Islet of Langerhans (tissue), 1 donor: ENCODE data around the gene COX6A2.
"Not testable (repeated sequence)": the region's sequence is repeated elsewhere in the genome, so short reads cannot be mapped to it uniquely, and the experiment has no call there.

Experiments
- FAIRE-seq: peaks from one replicate; lab custom pipeline; 2011; peaks lifted over from hg19 to GRCh38; lab: Jason Lieb, UNC

Gene COX6A2

GRCh38 chr16:31461921-31462804 is 34.0 kb upstream of the COX6A2 start:
- FAIRE-seq: no peak

GRCh38 chr16:31461201-31461920 is 33.2 kb upstream of the COX6A2 start:
- FAIRE-seq: no peak

- FAIRE-seq: peak; percentile 9
These were observed 32.4 kb upstream of the COX6A2 start for GRCh38 chr16:31460582-31461002.

GRCh38 chr16:31459687-31460581 is 31.8 kb upstream of the COX6A2 start:
- no peak for FAIRE-seq

GRCh38 chr16:31458844-31459686 is 30.9 kb upstream of the COX6A2 start, which contains the start of gene ARMC5:
Gene ARMC5, plus strand, starts transcription at chr16:31459501. Its CDS starts 24 bp downstream, at chr16:31459525.
- FAIRE-seq: no peak

GRCh38 chr16:31458073-31458843 is 30.1 kb upstream of the COX6A2 start:
- FAIRE-seq: no peak

GRCh38 chr16:31456988-31457360 is 28.8 kb upstream of the COX6A2 start:
- FAIRE-seq: no peak

GRCh38 chr16:31455601-31456314 is 27.6 kb upstream of the COX6A2 start:
- FAIRE-seq: no peak

- FAIRE-seq: no peak
These were observed 25.4 kb upstream of the COX6A2 start for GRCh38 chr16:31453255-31454204.

- no peak for FAIRE-seq
These were observed 24.5 kb upstream of the COX6A2 start for GRCh38 chr16:31452631-31453106.

GRCh38 chr16:31451681-31452351 is 23.7 kb upstream of the COX6A2 start:
- FAIRE-seq: no peak

GRCh38 chr16:31451201-31451600 is 23.0 kb upstream of the COX6A2 start:
- FAIRE-seq: no peak

GRCh38 chr16:31445931-31446330 is 17.8 kb upstream of the COX6A2 start:
- FAIRE-seq: not testable (repeated sequence)

- no peak for FAIRE-seq
These were observed 13.8 kb upstream of the COX6A2 start for GRCh38 chr16:31441956-31442355.

- no peak for FAIRE-seq
These were observed 12.5 kb upstream of the COX6A2 start for GRCh38 chr16:31440516-31441184.

GRCh38 chr16:31439519-31439918 is 11.4 kb upstream of the COX6A2 start:
- FAIRE-seq: no peak

GRCh38 chr16:31439023-31439422 is 10.9 kb upstream of the COX6A2 start:
- FAIRE-seq: not testable (repeated sequence)
